ENCODE results near the gene PTCSC3. TPM values are rescaled to one million over a fixed set of nuclear protein-coding genes. Genes with fewer than 3 reads are reported as not detected.

Gene PTCSC3
- total and polyA plus RNA-seq, 2 of the 13 experiments (the other 11 are each of a cell fraction or from before 2014, with no cell fraction given) = not detected

- TF ChIP-seq ZC3H4 (CRISPR knock-in tag; IDR thresholded peaks at IDR 0.05; ENCODE audit: borderline replicate concordance) (no peak), HCFC1 (IDR thresholded peaks at IDR 0.05; ENCODE audit: low read depth, low read length) (no peak), YEATS2 (CRISPR knock-in tag; IDR thresholded peaks at IDR 0.05; ENCODE audit: borderline replicate concordance) (no peak), FOSL2 (CRISPR knock-in tag; IDR thresholded peaks at IDR 0.05) (no peak), ZNF263 (CRISPR knock-in tag; IDR thresholded peaks at IDR 0.05) (no peak), ZMYM3 (CRISPR knock-in tag; IDR thresholded peaks at IDR 0.05) (no peak), NFIC (IDR thresholded peaks at IDR 0.05; ENCODE audit: low read length) (no peak), SMC3 (IDR thresholded peaks at IDR 0.05; ENCODE audit: low read length) (no peak), MEF2D (CRISPR knock-in tag; IDR thresholded peaks at IDR 0.05) (no peak)
- TF ChIP-seq, protein P1, sequence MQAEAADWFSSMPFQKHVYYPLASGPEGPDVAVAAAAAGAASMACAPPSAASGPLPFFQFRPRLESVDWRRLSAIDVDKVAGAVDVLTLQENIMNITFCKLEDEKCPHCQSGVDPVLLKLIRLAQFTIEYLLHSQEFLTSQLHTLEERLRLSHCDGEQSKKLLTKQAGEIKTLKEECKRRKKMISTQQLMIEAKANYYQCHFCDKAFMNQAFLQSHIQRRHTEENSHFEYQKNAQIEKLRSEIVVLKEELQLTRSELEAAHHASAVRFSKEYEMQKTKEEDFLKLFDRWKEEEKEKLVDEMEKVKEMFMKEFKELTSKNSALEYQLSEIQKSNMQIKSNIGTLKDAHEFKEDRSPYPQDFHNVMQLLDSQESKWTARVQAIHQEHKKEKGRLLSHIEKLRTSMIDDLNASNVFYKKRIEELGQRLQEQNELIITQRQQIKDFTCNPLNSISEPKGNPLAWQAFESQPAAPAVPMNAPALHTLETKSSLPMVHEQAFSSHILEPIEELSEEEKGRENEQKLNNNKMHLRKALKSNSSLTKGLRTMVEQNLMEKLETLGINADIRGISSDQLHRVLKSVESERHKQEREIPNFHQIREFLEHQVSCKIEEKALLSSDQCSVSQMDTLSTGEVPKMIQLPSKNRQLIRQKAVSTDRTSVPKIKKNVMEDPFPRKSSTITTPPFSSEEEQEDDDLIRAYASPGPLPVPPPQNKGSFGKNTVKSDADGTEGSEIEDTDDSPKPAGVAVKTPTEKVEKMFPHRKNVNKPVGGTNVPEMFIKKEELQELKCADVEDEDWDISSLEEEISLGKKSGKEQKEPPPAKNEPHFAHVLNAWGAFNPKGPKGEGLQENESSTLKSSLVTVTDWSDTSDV (CRISPR knock-in tag; IDR thresholded peaks at IDR 0.05) = no peak
- TF ChIP-seq, protein P2, sequence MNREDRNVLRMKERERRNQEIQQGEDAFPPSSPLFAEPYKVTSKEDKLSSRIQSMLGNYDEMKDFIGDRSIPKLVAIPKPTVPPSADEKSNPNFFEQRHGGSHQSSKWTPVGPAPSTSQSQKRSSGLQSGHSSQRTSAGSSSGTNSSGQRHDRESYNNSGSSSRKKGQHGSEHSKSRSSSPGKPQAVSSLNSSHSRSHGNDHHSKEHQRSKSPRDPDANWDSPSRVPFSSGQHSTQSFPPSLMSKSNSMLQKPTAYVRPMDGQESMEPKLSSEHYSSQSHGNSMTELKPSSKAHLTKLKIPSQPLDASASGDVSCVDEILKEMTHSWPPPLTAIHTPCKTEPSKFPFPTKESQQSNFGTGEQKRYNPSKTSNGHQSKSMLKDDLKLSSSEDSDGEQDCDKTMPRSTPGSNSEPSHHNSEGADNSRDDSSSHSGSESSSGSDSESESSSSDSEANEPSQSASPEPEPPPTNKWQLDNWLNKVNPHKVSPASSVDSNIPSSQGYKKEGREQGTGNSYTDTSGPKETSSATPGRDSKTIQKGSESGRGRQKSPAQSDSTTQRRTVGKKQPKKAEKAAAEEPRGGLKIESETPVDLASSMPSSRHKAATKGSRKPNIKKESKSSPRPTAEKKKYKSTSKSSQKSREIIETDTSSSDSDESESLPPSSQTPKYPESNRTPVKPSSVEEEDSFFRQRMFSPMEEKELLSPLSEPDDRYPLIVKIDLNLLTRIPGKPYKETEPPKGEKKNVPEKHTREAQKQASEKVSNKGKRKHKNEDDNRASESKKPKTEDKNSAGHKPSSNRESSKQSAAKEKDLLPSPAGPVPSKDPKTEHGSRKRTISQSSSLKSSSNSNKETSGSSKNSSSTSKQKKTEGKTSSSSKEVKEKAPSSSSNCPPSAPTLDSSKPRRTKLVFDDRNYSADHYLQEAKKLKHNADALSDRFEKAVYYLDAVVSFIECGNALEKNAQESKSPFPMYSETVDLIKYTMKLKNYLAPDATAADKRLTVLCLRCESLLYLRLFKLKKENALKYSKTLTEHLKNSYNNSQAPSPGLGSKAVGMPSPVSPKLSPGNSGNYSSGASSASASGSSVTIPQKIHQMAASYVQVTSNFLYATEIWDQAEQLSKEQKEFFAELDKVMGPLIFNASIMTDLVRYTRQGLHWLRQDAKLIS (CRISPR knock-in tag; IDR thresholded peaks at IDR 0.05) = no peak
Measured at GRCh38 chr14:36214476-36215216, 38.1 kb upstream of the PTCSC3 start (continued).

Measured in HepG2 (cell line).